Fibroblast of mammary gland (primary cell): ENCODE measurements around the gene ZNF391.
A peak's percentile ranks its signal among the peaks of the same experiment; 100 is the strongest.

Experiments used
- DNase-seq: peaks from one replicate; pipeline ENCODE4 v3.0.0-alpha.2; 2010; ENCODE audit warnings: low read depth
- H3K4me3 ChIP-seq: 2 replicates; pipeline ENCODE4 v1.5.1; 2011; ENCODE audit warnings: low read depth, mild to moderate bottlenecking, low read length, moderate library complexity; ENCODE audit not compliant: control insufficient read depth
- CTCF ChIP-seq: conservative IDR thresholded peaks from 2 replicates; pipeline ENCODE4 v1.5.1; 2011; ENCODE audit warnings: low read depth, low read length, inconsistent platforms; ENCODE audit not compliant: control insufficient read depth, insufficient read depth

Gene ZNF391

GRCh38 chr6:27400877-27401642, 12.5 kb downstream of the ZNF391 start:
- no peak for DNase-seq
- no peak for TF ChIP-seq CTCF
- H3K4me3 ChIP-seq, result no peak overlapping the region

- DNase-seq, result no peak
- no peak overlapping the region for H3K4me3 ChIP-seq
- TF ChIP-seq CTCF, result no peak
These were observed 17.5 kb downstream of the ZNF391 start for GRCh38 chr6:27406085-27406484.

- no peak for DNase-seq
- no peak for TF ChIP-seq CTCF
These were observed 18.7 kb downstream of the ZNF391 start for GRCh38 chr6:27407153-27407814.

GRCh38 chr6:27414300-27414699, 25.7 kb downstream of the ZNF391 start:
- DNase-seq, result no peak
- no peak for TF ChIP-seq CTCF
- no peak overlapping the region for H3K4me3 ChIP-seq

More at GRCh38 chr6:27407153-27407814, 18.7 kb downstream of the ZNF391 start:
- no peak overlapping the region for H3K4me3 ChIP-seq

GRCh38 chr6:27414996-27415395, 26.4 kb downstream of the ZNF391 start:
- no peak overlapping the region for H3K4me3 ChIP-seq
- DNase-seq, result peak; percentile 43
- TF ChIP-seq CTCF, result no peak

- no peak for TF ChIP-seq CTCF
- no peak overlapping the region for H3K4me3 ChIP-seq
- peak; percentile 21 for DNase-seq
These were observed 27.3 kb downstream of the ZNF391 start for GRCh38 chr6:27415898-27416297.
